ENCODE measurements around the gene ABCA6. TPM values are rescaled to one million over a fixed set of nuclear protein-coding genes. Genes with fewer than 3 reads are reported as not detected.

ABCA6 gene
- total RNA-seq, 1 experiment from 2014 or later = 2.1 TPM

GRCh38 chr17:69159418-69159817 lies 17.7 kb upstream of the ABCA6 start:
- TF ChIP-seq, protein P1, sequence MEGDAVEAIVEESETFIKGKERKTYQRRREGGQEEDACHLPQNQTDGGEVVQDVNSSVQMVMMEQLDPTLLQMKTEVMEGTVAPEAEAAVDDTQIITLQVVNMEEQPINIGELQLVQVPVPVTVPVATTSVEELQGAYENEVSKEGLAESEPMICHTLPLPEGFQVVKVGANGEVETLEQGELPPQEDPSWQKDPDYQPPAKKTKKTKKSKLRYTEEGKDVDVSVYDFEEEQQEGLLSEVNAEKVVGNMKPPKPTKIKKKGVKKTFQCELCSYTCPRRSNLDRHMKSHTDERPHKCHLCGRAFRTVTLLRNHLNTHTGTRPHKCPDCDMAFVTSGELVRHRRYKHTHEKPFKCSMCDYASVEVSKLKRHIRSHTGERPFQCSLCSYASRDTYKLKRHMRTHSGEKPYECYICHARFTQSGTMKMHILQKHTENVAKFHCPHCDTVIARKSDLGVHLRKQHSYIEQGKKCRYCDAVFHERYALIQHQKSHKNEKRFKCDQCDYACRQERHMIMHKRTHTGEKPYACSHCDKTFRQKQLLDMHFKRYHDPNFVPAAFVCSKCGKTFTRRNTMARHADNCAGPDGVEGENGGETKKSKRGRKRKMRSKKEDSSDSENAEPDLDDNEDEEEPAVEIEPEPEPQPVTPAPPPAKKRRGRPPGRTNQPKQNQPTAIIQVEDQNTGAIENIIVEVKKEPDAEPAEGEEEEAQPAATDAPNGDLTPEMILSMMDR (conservative IDR thresholded peaks at IDR 0.05; ENCODE audit: low read depth, low read length) = no peak
- no peak for TF ChIP-seq EZH2 (IDR thresholded peaks at IDR 0.05; ENCODE audit: borderline replicate concordance, low read depth, low read length, poor library complexity, severe bottlenecking)
- ChIA-PET POLR2A (ENCODE audit: low non-redundant PET) (no interaction called here), CTCF (no interaction called here)
- no peaks in the 10 kb centered on the region for H3K4me1 ChIP-seq (ENCODE audit: insufficient read depth, low read length, poor library complexity, severe bottlenecking)
- H3K27me3 ChIP-seq (replicated peaks; ENCODE audit: insufficient read depth, low read depth, low read length, poor library complexity) = no peaks in the 10 kb centered on the region
- DNase-seq (ENCODE audit: low spot score) = no peak
- H3K36me3 ChIP-seq (ENCODE audit: insufficient read depth, low read length, poor library complexity, severe bottlenecking) = no peaks in the 10 kb centered on the region
- no peak overlapping the region for H3K27ac ChIP-seq (ENCODE audit: low read depth, low read length, poor library complexity, severe bottlenecking)
- intact Hi-C loops (cut with micrococcal nuclease; ENCODE audit: unreplicated experiment) = no loop called here
- BruUV-seq (replicated peaks) = no TSS peak
- H3K9me3 ChIP-seq (ENCODE audit: low read depth, low read length, poor library complexity, severe bottlenecking) = no peaks in the 10 kb centered on the region
- H3K4me3 ChIP-seq (ENCODE audit: low read depth, low read length, poor library complexity, severe bottlenecking) = no peak overlapping the region

DNA sequence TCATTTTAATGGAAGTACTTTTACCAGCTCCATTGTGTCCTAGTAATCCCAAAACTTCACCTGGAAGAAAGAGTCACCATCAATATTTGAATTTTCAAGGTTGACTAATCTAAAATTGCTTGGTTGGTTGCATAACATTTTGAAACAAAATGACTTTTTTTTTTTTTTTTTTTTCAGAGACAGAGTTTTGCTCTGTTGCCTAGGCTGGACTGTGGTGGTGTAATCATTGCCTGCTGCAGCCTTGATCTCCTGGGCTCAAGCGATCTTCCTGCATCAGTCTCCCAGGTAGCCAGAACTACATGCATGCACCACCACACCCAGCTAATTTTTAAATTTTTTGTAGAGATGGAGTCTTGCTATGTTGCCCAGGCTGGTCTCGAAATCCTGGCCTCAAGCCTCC lies 12.6 kb upstream of the ABCA6 start:
- ChIA-PET CTCF (no interaction called here), POLR2A (ENCODE audit: low non-redundant PET) (no interaction called here)
- Histone ChIP-seq H3K36me3 (ENCODE audit: insufficient read depth, low read length, poor library complexity, severe bottlenecking) (no peaks in the 10 kb centered on the region), H3K9me3 (ENCODE audit: low read depth, low read length, poor library complexity, severe bottlenecking) (no peaks in the 10 kb centered on the region), H3K4me1 (ENCODE audit: insufficient read depth, low read length, poor library complexity, severe bottlenecking) (no peaks in the 10 kb centered on the region), H3K4me3 (ENCODE audit: low read depth, low read length, poor library complexity, severe bottlenecking) (no peak overlapping the region), H3K27me3 (replicated peaks; ENCODE audit: insufficient read depth, low read depth, low read length, poor library complexity) (no peaks in the 10 kb centered on the region), H3K27ac (ENCODE audit: low read depth, low read length, poor library complexity, severe bottlenecking) (no peak overlapping the region)
- intact Hi-C loops (cut with micrococcal nuclease; ENCODE audit: unreplicated experiment) = no loop called here
- no peak for DNase-seq (ENCODE audit: low spot score)
- BruUV-seq (replicated peaks) = no TSS peak
- no peak for TF ChIP-seq EZH2 (IDR thresholded peaks at IDR 0.05; ENCODE audit: borderline replicate concordance, low read depth, low read length, poor library complexity, severe bottlenecking)
- TF ChIP-seq, protein P1 (conservative IDR thresholded peaks at IDR 0.05; ENCODE audit: low read depth, low read length) = no peak

DNA sequence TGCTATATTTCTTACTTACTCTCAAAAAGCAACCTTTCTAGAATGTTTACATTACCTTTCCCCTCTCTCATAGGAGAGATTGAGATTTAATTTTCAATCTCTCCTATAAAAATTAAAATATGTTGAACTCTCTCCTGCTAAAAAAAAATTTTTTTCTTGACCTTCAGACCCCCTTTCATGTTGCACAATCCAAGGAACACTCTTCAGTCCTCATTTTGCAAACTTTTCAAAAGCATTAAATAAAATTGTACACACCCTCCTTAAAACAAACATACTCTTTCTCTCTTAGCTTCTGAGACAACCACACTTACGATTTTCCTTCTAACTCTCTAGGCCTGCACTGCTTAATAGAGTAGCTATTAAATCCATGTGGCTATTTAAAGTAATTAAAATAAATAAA lies 8.6 kb upstream of the ABCA6 start:
- no peaks in the 10 kb centered on the region for H3K9me3 ChIP-seq (ENCODE audit: low read depth, low read length, poor library complexity, severe bottlenecking)
- no peak overlapping the region for H3K27ac ChIP-seq (ENCODE audit: low read depth, low read length, poor library complexity, severe bottlenecking)
- no TSS peak for BruUV-seq (replicated peaks)
- intact Hi-C loops (cut with micrococcal nuclease; ENCODE audit: unreplicated experiment) = no loop called here
- H3K36me3 ChIP-seq (ENCODE audit: insufficient read depth, low read length, poor library complexity, severe bottlenecking) = no peaks in the 10 kb centered on the region
- DNase-seq (ENCODE audit: low spot score) = no peak
- TF ChIP-seq, protein P1 (conservative IDR thresholded peaks at IDR 0.05; ENCODE audit: low read depth, low read length) = no peak
- no peak for TF ChIP-seq EZH2 (IDR thresholded peaks at IDR 0.05; ENCODE audit: borderline replicate concordance, low read depth, low read length, poor library complexity, severe bottlenecking)
- no peaks in the 10 kb centered on the region for H3K27me3 ChIP-seq (replicated peaks; ENCODE audit: insufficient read depth, low read depth, low read length, poor library complexity)
- POLR2A ChIA-PET (ENCODE audit: low non-redundant PET) = no interaction called here
- CTCF ChIA-PET = no interaction called here
- no peaks in the 10 kb centered on the region for H3K4me1 ChIP-seq (ENCODE audit: insufficient read depth, low read length, poor library complexity, severe bottlenecking)
- H3K4me3 ChIP-seq (ENCODE audit: low read depth, low read length, poor library complexity, severe bottlenecking) = no peak overlapping the region
